H9 (cell line): ENCODE results near the gene MED27. TPM values are rescaled to one million over a fixed set of nuclear protein-coding genes. Genes with fewer than 3 reads are reported as not detected.

Experiments
- DNase-seq: peaks from one replicate; pipeline ENCODE4 v3.0.0-alpha.2; 2017
- H2AFZ ChIP-seq: one replicate; pipeline ENCODE4 v1.6.1; 2013; ENCODE audit warnings: mild to moderate bottlenecking, low read length, control low read depth, moderate library complexity
- H2AK5ac ChIP-seq: 2 replicates; pipeline ENCODE4 v1.6.1; 2013; ENCODE audit warnings: low read length, control low read depth, mixed read lengths; ENCODE audit not compliant: insufficient read length
- H2BK120ac ChIP-seq: one replicate; pipeline ENCODE4 v1.6.1; 2013; ENCODE audit warnings: low read depth, mild to moderate bottlenecking, low read length, control low read depth, inconsistent platforms; ENCODE audit not compliant: poor library complexity, severe bottlenecking
- H2BK12ac ChIP-seq: 2 replicates; pipeline ENCODE4 v1.6.1; 2013; ENCODE audit warnings: low read length, control low read depth, mixed read lengths, low read depth; ENCODE audit not compliant: insufficient read length
- H2BK15ac ChIP-seq: 2 replicates; pipeline ENCODE4 v1.6.1; 2013; ENCODE audit warnings: low read depth, low read length, control low read depth
- H2BK20ac ChIP-seq: one replicate; pipeline ENCODE4 v1.6.1; 2013; ENCODE audit warnings: low read depth, mild to moderate bottlenecking, low read length, control low read depth, inconsistent platforms; ENCODE audit not compliant: poor library complexity, severe bottlenecking
- H2BK5ac ChIP-seq: 2 replicates; pipeline ENCODE4 v1.6.1; 2013; ENCODE audit warnings: low read length, control low read depth, mixed read lengths; ENCODE audit not compliant: insufficient read length
- H3K14ac ChIP-seq: 2 replicates; pipeline ENCODE4 v1.6.1; 2013; ENCODE audit warnings: low read length, control low read depth; ENCODE audit not compliant: insufficient read depth
- H3K18ac ChIP-seq: 2 replicates; pipeline ENCODE4 v1.6.1; 2013; ENCODE audit warnings: low read depth, mild to moderate bottlenecking, mixed read lengths, low read length, control low read depth; ENCODE audit not compliant: insufficient read length
- H3K23ac ChIP-seq: 2 replicates; pipeline ENCODE4 v1.6.1; 2013; ENCODE audit warnings: low read length, control low read depth, mixed read lengths, low read depth; ENCODE audit not compliant: insufficient read length
- H3K23me2 ChIP-seq: 2 replicates; pipeline ENCODE4 v1.6.1; 2013; ENCODE audit warnings: low read depth, mild to moderate bottlenecking, mixed read lengths, low read length, control low read depth; ENCODE audit not compliant: insufficient read length, poor library complexity, severe bottlenecking
- H3K27ac ChIP-seq: 2 replicates; pipeline ENCODE4 v1.5.1; 2013; ENCODE audit warnings: low read length, control low read depth, mixed read lengths, low read depth; ENCODE audit not compliant: insufficient read length
- H3K27me3 ChIP-seq: 2 replicates; pipeline ENCODE4 v1.6.1; 2013; ENCODE audit warnings: low read length, control low read depth, inconsistent platforms; ENCODE audit not compliant: insufficient read depth
- H3K4ac ChIP-seq: 2 replicates; pipeline ENCODE4 v1.6.1; 2013; ENCODE audit warnings: low read depth, mild to moderate bottlenecking, control low read depth, inconsistent platforms, low read length, moderate library complexity
- H3K4me1 ChIP-seq: 2 replicates; pipeline ENCODE4 v1.6.1; 2013; ENCODE audit warnings: low read length, control low read depth, inconsistent platforms; ENCODE audit not compliant: insufficient read depth
- H3K4me2 ChIP-seq: 2 replicates; pipeline ENCODE4 v1.6.1; 2013; ENCODE audit warnings: low read length, control low read depth, mixed read lengths; ENCODE audit not compliant: insufficient read length, insufficient read depth
- H3K56ac ChIP-seq: 2 replicates; pipeline ENCODE4 v1.6.1; 2013; ENCODE audit warnings: low read depth, mild to moderate bottlenecking, mixed read lengths, low read length, control low read depth; ENCODE audit not compliant: insufficient read length
- H3K79me1 ChIP-seq: 2 replicates; pipeline ENCODE4 v1.6.1; 2013; ENCODE audit warnings: low read depth, mild to moderate bottlenecking, moderate library complexity, low read length, control low read depth, inconsistent platforms; ENCODE audit not compliant: insufficient read depth, poor library complexity, severe bottlenecking
- H3K79me2 ChIP-seq: 2 replicates; pipeline ENCODE4 v1.6.1; 2013; ENCODE audit warnings: low read length, control low read depth, inconsistent platforms; ENCODE audit not compliant: insufficient read depth
- H3K9ac ChIP-seq: 2 replicates; pipeline ENCODE4 v1.6.1; 2013; ENCODE audit warnings: low read length, control low read depth, mixed read lengths; ENCODE audit not compliant: insufficient read length; ENCODE audit errors: extremely low read depth
- H3K9me3 ChIP-seq: one replicate; pipeline ENCODE4 v1.6.1; 2013; ENCODE audit warnings: low read depth, low read length, inconsistent platforms; ENCODE audit not compliant: control insufficient read depth
- H3T11ph ChIP-seq: one replicate; pipeline ENCODE4 v1.6.1; 2013; ENCODE audit warnings: mild to moderate bottlenecking, low read length, control low read depth, inconsistent platforms
- H4K20me1 ChIP-seq: one replicate; pipeline ENCODE4 v1.6.1; 2013; ENCODE audit not compliant: control insufficient read depth, insufficient read length, insufficient read depth
- H4K5ac ChIP-seq: 2 replicates; pipeline ENCODE4 v1.6.1; 2013; ENCODE audit warnings: low read depth, mild to moderate bottlenecking, mixed read lengths, low read length, control low read depth; ENCODE audit not compliant: insufficient read length
- H4K8ac ChIP-seq: replicated peaks from 2 replicates; pipeline ENCODE4 v1.6.1; 2013; ENCODE audit warnings: low read length, control low read depth, mixed read lengths, low read depth; ENCODE audit not compliant: insufficient read length
- H4K91ac ChIP-seq: 2 replicates; pipeline ENCODE4 v1.6.1; 2013; ENCODE audit warnings: low read depth, mild to moderate bottlenecking, moderate library complexity, mixed read lengths, low read length, control low read depth; ENCODE audit not compliant: insufficient read length
- H3K27ac Mint-ChIP-seq, 3 experiments: 2 replicates in 2 of 3; 3 replicates in 1 of 3; pipeline ENCODE4 v1.8.0; 2020 to 2021; ENCODE audit warnings: mixed read lengths in 3 of 3, mild to moderate bottlenecking in 1 of 3, moderate library complexity in 1 of 3
- H3K27me3 Mint-ChIP-seq: 2 replicates; pipeline ENCODE4 v1.8.0; 2021; ENCODE audit warnings: low read depth, mild to moderate bottlenecking, moderate library complexity, mixed read lengths
- H3K36me3 Mint-ChIP-seq, 3 experiments: 2 replicates in 2 of 3; 3 replicates in 1 of 3; pipeline ENCODE4 v1.8.0; 2020 to 2021; ENCODE audit warnings: low read depth in 3 of 3, mixed read lengths in 3 of 3; ENCODE audit not compliant: insufficient read depth in 1 of 3
- H3K4me1 Mint-ChIP-seq, 2 experiments: 2 replicates each; pipeline ENCODE4 v1.8.0; 2020; ENCODE audit warnings: mixed read lengths in 2 of 2
- H3K4me3 Mint-ChIP-seq, 2 experiments: 2 replicates in 1 of 2; 3 replicates in 1 of 2; pipeline ENCODE4 v1.8.0; 2020 to 2021; ENCODE audit warnings: mild to moderate bottlenecking in 2 of 2, mixed read lengths in 2 of 2, moderate library complexity in 1 of 2
- H3K9me3 Mint-ChIP-seq, 2 experiments: 2 replicates in 1 of 2; 3 replicates in 1 of 2; pipeline ENCODE4 v1.8.0; 2020; ENCODE audit warnings: mild to moderate bottlenecking in 2 of 2, mixed read lengths in 2 of 2, moderate library complexity in 1 of 2
- CTCF ChIP-seq: fragments of 200-600 bp; sonication (generic); conservative IDR thresholded peaks from 3 replicates; pipeline ENCODE4 v1.8.0; 2021; ENCODE audit warnings: antibody characterized with exemption, mild to moderate bottlenecking
- WGBS: extraction: QIAGEN DNeasy Blood & Tissue Kit; methylation state at CpG from one replicate; pipeline ENCODE4 v1.1.7; 2013; ENCODE audit warnings: missing lambda C conversion rate, low lambda C conversion rate, mixed read lengths; ENCODE audit not compliant: insufficient read length; ENCODE audit errors: extremely low coverage; 5-methylcytosine and 5-hydroxymethylcytosine counted together
- total RNA-seq: library from RNA; stranded (reverse); gene quantifications from 2 replicates; pipeline ENCODE4 v1.2.1, GENCODE V29; 2021

The MED27 gene
- total RNA-seq, 1 experiment from 2014 or later, result 33.5 TPM

GRCh38 chr9:132114102-132114707 lies 34.5 kb upstream of the MED27 start:
- TF ChIP-seq CTCF, result no peak
- no peak overlapping the region for H3K4me3 Mint-ChIP-seq

More at GRCh38 chr9:132114102-132114707, 34.5 kb upstream of the MED27 start:
- Histone ChIP-seq H4K8ac (no peak overlapping the region), H3K23ac (no peak overlapping the region), H4K20me1 (no peaks in the 10 kb centered on the region), H2BK120ac (no peak overlapping the region), H3K9me3 (no peaks in the 10 kb centered on the region), H3K23me2 (no peaks in the 10 kb centered on the region), H3K27me3 (no peaks in the 10 kb centered on the region), H3K14ac (no peak overlapping the region), H2BK15ac (no peak overlapping the region), H2AFZ (no peak overlapping the region), H2BK12ac (no peak overlapping the region), H3K9ac (no peak overlapping the region), H2AK5ac (no peak overlapping the region), H3K4me1 (no peaks in the 10 kb centered on the region), H4K5ac (no peak overlapping the region), H3K4me2 (no peak overlapping the region), H3K56ac (no peak overlapping the region), H3K79me1 (no peaks in the 10 kb centered on the region), H3K18ac (no peak overlapping the region), H3K79me2 (no peaks in the 10 kb centered on the region), H3K27ac (no peak overlapping the region), H4K91ac (no peak overlapping the region), H2BK5ac (no peak overlapping the region), H3T11ph (no peak overlapping the region), H2BK20ac (no peak overlapping the region), H3K4ac (no peak overlapping the region)
- Mint-ChIP-seq H3K27ac (no peak overlapping the region), H3K27me3 (peaks cover 71% of the 10 kb centered on the region), H3K9me3 (no peaks in the 10 kb centered on the region; a peak in 1 of 5 replicates), H3K4me1 (peaks cover 5 to 9% of the 10 kb centered on the region in 2 experiments; a peak in 3 of 4 replicates), H3K36me3 (no peaks in the 10 kb centered on the region)
- WGBS, result no CpG with 5 or more reads among the region's 18 CpGs
- peak; percentile 82 for DNase-seq
